H1 (cell line): ENCODE results near the gene STIM1.

Experiments
- CEBPB ChIP-seq: IDR thresholded peaks from 2 replicates; pipeline ENCODE4 v1.6.1; 2012; ENCODE audit warnings: low read depth, low read length
- CHD1 ChIP-seq: IDR thresholded peaks from 2 replicates; pipeline ENCODE4 v1.6.1; 2012; ENCODE audit warnings: low read depth, low read length, improper control_type of control experiment
- CTCF ChIP-seq, 3 experiments: IDR thresholded peaks; 1 replicate in 2 of 3; 2 replicates in 1 of 3; pipeline versions ENCODE4 v1.5.1 to v1.6.1; 2011; ENCODE audit warnings: low read length in 3 of 3, mild to moderate bottlenecking in 3 of 3, inconsistent platforms in 2 of 3, low read depth in 1 of 3, moderate library complexity in 1 of 3; ENCODE audit not compliant: insufficient read depth in 1 of 3; ENCODE audit errors: control extremely low read depth in 1 of 3
- GTF2F1 ChIP-seq: IDR thresholded peaks from 2 replicates; pipeline ENCODE4 v1.6.1; 2012; ENCODE audit warnings: low read depth, low read length, improper control_type of control experiment, borderline replicate concordance
- POLR2A ChIP-seq, 2 experiments: IDR thresholded peaks; 1 replicate in 1 of 2; 2 replicates in 1 of 2; pipeline ENCODE4 v1.6.1; 2011; ENCODE audit warnings: low read depth in 2 of 2, low read length in 2 of 2, mild to moderate bottlenecking in 2 of 2; ENCODE audit errors: control extremely low read depth in 1 of 2
- POLR2AphosphoS5 ChIP-seq: IDR thresholded peaks from 2 replicates; pipeline ENCODE4 v1.6.1; 2011; ENCODE audit warnings: low read depth, low read length
- TAF1 ChIP-seq: IDR thresholded peaks from 2 replicates; pipeline ENCODE4 v1.6.1; 2011; ENCODE audit warnings: mild to moderate bottlenecking, low read depth, low read length

- TF ChIP-seq CHD1 = no peak
- no peak for TF ChIP-seq POLR2AphosphoS5
- no peak for TF ChIP-seq CTCF (IDR thresholded peaks at IDR 0.05; ENCODE audit: control extremely low read depth in 1 of 3, insufficient read depth in 1 of 3, low read depth in 1 of 3, low read length in 3 of 3)
- no peak for TF ChIP-seq POLR2A (IDR thresholded peaks at IDR 0.05; ENCODE audit: control extremely low read depth in 1 of 2, low read depth in 2 of 2, low read length in 2 of 2)
- TF ChIP-seq CEBPB = no peak
- no peak for TF ChIP-seq GTF2F1
- no peak for TF ChIP-seq TAF1
Observed at GRCh38 chr11:3939211-3939610, 83.7 kb downstream of the STIM1 start.
